ENCODE results near the gene SP6. TPM values are rescaled to one million over a fixed set of nuclear protein-coding genes. Genes with fewer than 3 reads are reported as not detected.

Gene SP6
- total RNA-seq, 1 experiment from 2014 or later, result 10.8 TPM

- H3K4me1 ChIP-seq (ENCODE audit: control insufficient read depth in 1 of 2, insufficient read depth in 2 of 2, low read length in 2 of 2), result peaks cover 25 to 32% of the 10 kb centered on the region in 2 experiments
- H3K4me2 ChIP-seq (ENCODE audit: low read length), result no peak overlapping the region
- intact Hi-C loops (cut with micrococcal nuclease), result no loop called here
- H3K36me3 ChIP-seq (ENCODE audit: control insufficient read depth in 1 of 2, insufficient read depth in 2 of 2, low read length in 2 of 2), result peaks cover 11% of the 10 kb centered on the region in 2 experiments; a peak in 3 of 4 replicates
- no peaks in the 10 kb centered on the region for H3K79me2 ChIP-seq (ENCODE audit: insufficient read depth, low read length)
- no peak overlapping the region for H3K4me3 ChIP-seq (replicated peaks in 1 of 2; ENCODE audit: low read depth in 1 of 2, low read length in 2 of 2)
- ChIA-PET CTCF (no interaction called here), POLR2A (no interaction called here), RAD21 (ENCODE audit: low non-redundant PET in 1 of 2, low total read pairs in 2 of 2, uncharacterized antibody in 2 of 2, unreplicated experiment in 2 of 2) (no interaction called here)
- no peak overlapping the region for H2AFZ ChIP-seq (ENCODE audit: low read depth, low read length, poor library complexity, severe bottlenecking)
- TF ChIP-seq POLR2A (IDR thresholded peaks at IDR 0.05; ENCODE audit: borderline replicate concordance, extremely low read depth, insufficient read depth, insufficient read length) (no peak), ZBTB33 (IDR thresholded peaks at IDR 0.05; ENCODE audit: extremely low read depth, insufficient replicate concordance, low read length) (no peak)
- no peaks in the 10 kb centered on the region for H4K20me1 ChIP-seq (ENCODE audit: insufficient read depth)
- no TSS peak for BruUV-seq (replicated peaks)
- no peak overlapping the region for H3K9ac ChIP-seq (ENCODE audit: low read length)
- no peak overlapping the region for H3K27ac ChIP-seq (ENCODE audit: low read depth, low read length)
- ATAC-seq (no peak), DNase-seq (ENCODE audit: low read depth, low spot score) (no peak)
- H3K9me2 ChIP-seq (ENCODE audit: insufficient read depth), result no peaks in the 10 kb centered on the region
- no peaks in the 10 kb centered on the region for H3K9me3 ChIP-seq (ENCODE audit: control insufficient read depth in 1 of 2, insufficient read depth in 1 of 2, low read depth in 1 of 2, low read length in 2 of 2)
- H3K27me3 ChIP-seq (ENCODE audit: insufficient read depth, low read length), result no peaks in the 10 kb centered on the region
Observed at GRCh38 chr17:47812146-47812920, 38.6 kb downstream of the SP6 start.

- H3K9me3 ChIP-seq (ENCODE audit: control insufficient read depth in 1 of 2, insufficient read depth in 1 of 2, low read depth in 1 of 2, low read length in 2 of 2), result no peaks in the 10 kb centered on the region
- no peak overlapping the region for H3K4me2 ChIP-seq (ENCODE audit: low read length)
- no TSS peak for BruUV-seq (replicated peaks)
- no peak overlapping the region for H3K27ac ChIP-seq (ENCODE audit: low read depth, low read length)
- DNase-seq (ENCODE audit: low read depth, low spot score), result no peak
- no peaks in the 10 kb centered on the region for H3K79me2 ChIP-seq (ENCODE audit: insufficient read depth, low read length)
- intact Hi-C loops (cut with micrococcal nuclease), result no loop called here
- peaks cover 11% of the 10 kb centered on the region in 2 experiments; a peak in 2 of 4 replicates for H3K36me3 ChIP-seq (ENCODE audit: control insufficient read depth in 1 of 2, insufficient read depth in 2 of 2, low read length in 2 of 2)
- H2AFZ ChIP-seq (ENCODE audit: low read depth, low read length, poor library complexity, severe bottlenecking), result no peak overlapping the region
- H3K27me3 ChIP-seq (ENCODE audit: insufficient read depth, low read length), result no peaks in the 10 kb centered on the region
- H3K4me3 ChIP-seq (replicated peaks in 1 of 2; ENCODE audit: low read depth in 1 of 2, low read length in 2 of 2), result no peak overlapping the region
- H3K4me1 ChIP-seq (ENCODE audit: control insufficient read depth in 1 of 2, insufficient read depth in 2 of 2, low read length in 2 of 2), result peaks cover 25 to 32% of the 10 kb centered on the region in 2 experiments
- ChIA-PET CTCF (no interaction called here), RAD21 (ENCODE audit: low non-redundant PET in 1 of 2, low total read pairs in 2 of 2, uncharacterized antibody in 2 of 2, unreplicated experiment in 2 of 2) (no interaction called here), POLR2A (no interaction called here)
- ATAC-seq, result no peak
- TF ChIP-seq ATF3 (IDR thresholded peaks at IDR 0.05), result no peak
- TF ChIP-seq ZNF274 (IDR thresholded peaks at IDR 0.05; ENCODE audit: low read depth, low read length), result no peak
- H4K20me1 ChIP-seq (ENCODE audit: insufficient read depth), result no peaks in the 10 kb centered on the region
- no peaks in the 10 kb centered on the region for H3K9me2 ChIP-seq (ENCODE audit: insufficient read depth)
- no peak overlapping the region for H3K9ac ChIP-seq (ENCODE audit: low read length)
Observed at GRCh38 chr17:47811709-47812108, 39.3 kb downstream of the SP6 start.

Data from HCT116 (cell line).